IPS-18c (cell line): Measurements from ENCODE around the gene BPI.
"Not testable (repeated sequence)": the region's sequence is repeated elsewhere in the genome, so short reads cannot be mapped to it uniquely, and the experiment has no call there.

Source experiments
- H3K4me3 ChIP-seq: 2 replicates; pipeline ENCODE4 v1.7.0; 2013; ENCODE audit warnings: low read depth, mild to moderate bottlenecking, low read length, moderate library complexity; ENCODE audit not compliant: insufficient read depth
- H3K9me3 ChIP-seq: one replicate; pipeline ENCODE4 v1.6.1; 2013; ENCODE audit warnings: mild to moderate bottlenecking, low read length, moderate library complexity; ENCODE audit not compliant: control insufficient read depth, insufficient read depth

The BPI gene

GRCh38 chr20:38272398-38272797 is 31.6 kb upstream of the BPI start:
- Histone ChIP-seq H3K4me3 (no peak overlapping the region), H3K9me3 (peaks cover 3% of the 10 kb centered on the region)

GRCh38 chr20:38272961-38273360 is 31.0 kb upstream of the BPI start:
- peaks cover 3% of the 10 kb centered on the region for H3K9me3 ChIP-seq

GRCh38 chr20:38275815-38276550 is 28.0 kb upstream of the BPI start:
- Histone ChIP-seq H3K9me3 (peaks cover 3% of the 10 kb centered on the region), H3K4me3 (no peak overlapping the region)

More at GRCh38 chr20:38272961-38273360, 31.0 kb upstream of the BPI start:
- no peak overlapping the region for H3K4me3 ChIP-seq

GRCh38 chr20:38277285-38277684 is 26.7 kb upstream of the BPI start:
- Histone ChIP-seq H3K4me3 (no peak overlapping the region), H3K9me3 (peaks cover 3% of the 10 kb centered on the region)

- H3K4me3 ChIP-seq = no peak overlapping the region
- H3K9me3 ChIP-seq = peaks cover 3% of the 10 kb centered on the region
These were observed 26.3 kb upstream of the BPI start for GRCh38 chr20:38277691-38278090.

- no peak overlapping the region for H3K4me3 ChIP-seq
- H3K9me3 ChIP-seq = peaks cover 3% of the 10 kb centered on the region
These were observed 25.8 kb upstream of the BPI start for GRCh38 chr20:38278131-38278530.

GRCh38 chr20:38278763-38279162 is 25.2 kb upstream of the BPI start:
- H3K4me3 ChIP-seq = no peak overlapping the region
- H3K9me3 ChIP-seq = peaks cover 3% of the 10 kb centered on the region

- not testable (repeated sequence) for H3K9me3 ChIP-seq, H3K4me3 ChIP-seq
These were observed 22.6 kb upstream of the BPI start for GRCh38 chr20:38281176-38281915.

GRCh38 chr20:38283236-38283635 is 20.7 kb upstream of the BPI start:
- H3K4me3 ChIP-seq = no peak overlapping the region
- H3K9me3 ChIP-seq = no peaks in the 10 kb centered on the region

- not testable (repeated sequence) for H3K9me3 ChIP-seq, H3K4me3 ChIP-seq
These were observed 19.8 kb upstream of the BPI start for GRCh38 chr20:38284066-38284650.

- H3K9me3 ChIP-seq = no peaks in the 10 kb centered on the region
- H3K4me3 ChIP-seq = no peak overlapping the region
These were observed 19.0 kb upstream of the BPI start for GRCh38 chr20:38284893-38285444.

GRCh38 chr20:38286586-38287531 is 17.1 kb upstream of the BPI start:
- no peak overlapping the region for H3K4me3 ChIP-seq
- H3K9me3 ChIP-seq = no peaks in the 10 kb centered on the region

- no peak overlapping the region for H3K4me3 ChIP-seq
- no peaks in the 10 kb centered on the region for H3K9me3 ChIP-seq
These were observed 12.8 kb upstream of the BPI start for GRCh38 chr20:38290829-38291814.

GRCh38 chr20:38291966-38292365 is 12.0 kb upstream of the BPI start:
- Histone ChIP-seq H3K9me3 (no peaks in the 10 kb centered on the region), H3K4me3 (no peak overlapping the region)

- Histone ChIP-seq H3K9me3 (no peaks in the 10 kb centered on the region), H3K4me3 (no peak overlapping the region)
These were observed 10.4 kb upstream of the BPI start for GRCh38 chr20:38293491-38294065.
